ENCODE results near the gene VAV3. TPM values are rescaled to one million over a fixed set of nuclear protein-coding genes. Genes with fewer than 3 reads are reported as not detected.

The VAV3 gene
- total RNA-seq, 1 donor from 2014 or later: 25.8 TPM

DNA sequence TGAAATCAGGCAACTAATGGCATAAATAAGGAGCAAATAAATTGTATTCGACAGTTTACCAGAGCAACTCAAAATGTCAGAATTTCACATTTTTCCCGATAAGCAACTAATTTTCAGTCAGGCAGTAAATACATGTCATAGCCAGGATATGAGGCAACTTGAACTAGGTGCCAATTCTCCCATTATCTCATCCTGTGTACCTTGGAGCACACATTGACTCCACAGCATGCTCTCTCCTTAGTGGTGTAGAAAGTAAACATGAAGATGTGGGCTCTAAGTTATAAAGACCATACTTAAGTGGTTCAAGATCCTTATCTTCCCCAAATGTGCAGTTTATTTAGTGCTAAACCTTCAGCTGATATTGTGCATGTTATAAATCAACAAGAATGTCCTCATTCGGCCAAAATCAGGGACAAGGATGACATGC, 197.8 kb downstream of the VAV3 start:
- peaks cover 7% of the 10 kb centered on the region for H3K4me1 Mint-ChIP-seq (ENCODE audit: low read depth, unreplicated experiment)
- no peaks in the 10 kb centered on the region for H3K9me3 Mint-ChIP-seq (ENCODE audit: unreplicated experiment)
- no peak overlapping the region for H3K27ac Mint-ChIP-seq (ENCODE audit: unreplicated experiment)
- TF ChIP-seq, protein P1, sequence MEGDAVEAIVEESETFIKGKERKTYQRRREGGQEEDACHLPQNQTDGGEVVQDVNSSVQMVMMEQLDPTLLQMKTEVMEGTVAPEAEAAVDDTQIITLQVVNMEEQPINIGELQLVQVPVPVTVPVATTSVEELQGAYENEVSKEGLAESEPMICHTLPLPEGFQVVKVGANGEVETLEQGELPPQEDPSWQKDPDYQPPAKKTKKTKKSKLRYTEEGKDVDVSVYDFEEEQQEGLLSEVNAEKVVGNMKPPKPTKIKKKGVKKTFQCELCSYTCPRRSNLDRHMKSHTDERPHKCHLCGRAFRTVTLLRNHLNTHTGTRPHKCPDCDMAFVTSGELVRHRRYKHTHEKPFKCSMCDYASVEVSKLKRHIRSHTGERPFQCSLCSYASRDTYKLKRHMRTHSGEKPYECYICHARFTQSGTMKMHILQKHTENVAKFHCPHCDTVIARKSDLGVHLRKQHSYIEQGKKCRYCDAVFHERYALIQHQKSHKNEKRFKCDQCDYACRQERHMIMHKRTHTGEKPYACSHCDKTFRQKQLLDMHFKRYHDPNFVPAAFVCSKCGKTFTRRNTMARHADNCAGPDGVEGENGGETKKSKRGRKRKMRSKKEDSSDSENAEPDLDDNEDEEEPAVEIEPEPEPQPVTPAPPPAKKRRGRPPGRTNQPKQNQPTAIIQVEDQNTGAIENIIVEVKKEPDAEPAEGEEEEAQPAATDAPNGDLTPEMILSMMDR (IDR thresholded peaks at IDR 0.05; ENCODE audit: partially characterized antibody, unreplicated experiment): no peak
- peaks cover 7% of the 10 kb centered on the region for H3K36me3 Mint-ChIP-seq (ENCODE audit: unreplicated experiment)
- no peak overlapping the region for H3K4me3 Mint-ChIP-seq (ENCODE audit: unreplicated experiment)
- H3K27me3 Mint-ChIP-seq (ENCODE audit: unreplicated experiment): no peaks in the 10 kb centered on the region
- DNase-seq: no peak

DNA sequence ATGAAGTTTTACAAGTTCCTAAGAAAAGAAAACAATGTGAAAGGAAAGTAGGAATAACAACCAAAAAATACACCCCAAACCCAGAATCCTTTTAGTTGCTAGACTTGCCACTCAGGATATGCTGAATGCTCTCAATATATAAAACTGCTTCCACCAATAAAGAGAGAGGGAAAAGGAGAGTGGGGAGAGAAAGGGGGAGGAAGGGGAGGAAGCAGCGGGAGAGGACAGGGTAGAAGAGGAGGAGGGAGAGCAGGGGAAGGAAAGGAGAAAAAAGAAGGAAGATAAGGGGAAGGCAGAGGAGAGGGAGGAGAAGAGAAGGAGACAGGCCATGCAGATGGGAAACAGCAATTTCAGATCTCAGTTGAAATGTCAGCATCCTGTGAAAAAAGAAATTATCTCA, 198.4 kb downstream of the VAV3 start:
- H3K4me3 Mint-ChIP-seq (ENCODE audit: unreplicated experiment): no peak overlapping the region
- DNase-seq: no peak
- H3K9me3 Mint-ChIP-seq (ENCODE audit: unreplicated experiment): no peaks in the 10 kb centered on the region
- H3K4me1 Mint-ChIP-seq (ENCODE audit: low read depth, unreplicated experiment): peaks cover 7% of the 10 kb centered on the region
- H3K27ac Mint-ChIP-seq (ENCODE audit: unreplicated experiment): no peak overlapping the region
- TF ChIP-seq, protein P1 (IDR thresholded peaks at IDR 0.05; ENCODE audit: partially characterized antibody, unreplicated experiment): no peak
- no peaks in the 10 kb centered on the region for H3K27me3 Mint-ChIP-seq (ENCODE audit: unreplicated experiment)
- peaks cover 7% of the 10 kb centered on the region for H3K36me3 Mint-ChIP-seq (ENCODE audit: unreplicated experiment)

DNA sequence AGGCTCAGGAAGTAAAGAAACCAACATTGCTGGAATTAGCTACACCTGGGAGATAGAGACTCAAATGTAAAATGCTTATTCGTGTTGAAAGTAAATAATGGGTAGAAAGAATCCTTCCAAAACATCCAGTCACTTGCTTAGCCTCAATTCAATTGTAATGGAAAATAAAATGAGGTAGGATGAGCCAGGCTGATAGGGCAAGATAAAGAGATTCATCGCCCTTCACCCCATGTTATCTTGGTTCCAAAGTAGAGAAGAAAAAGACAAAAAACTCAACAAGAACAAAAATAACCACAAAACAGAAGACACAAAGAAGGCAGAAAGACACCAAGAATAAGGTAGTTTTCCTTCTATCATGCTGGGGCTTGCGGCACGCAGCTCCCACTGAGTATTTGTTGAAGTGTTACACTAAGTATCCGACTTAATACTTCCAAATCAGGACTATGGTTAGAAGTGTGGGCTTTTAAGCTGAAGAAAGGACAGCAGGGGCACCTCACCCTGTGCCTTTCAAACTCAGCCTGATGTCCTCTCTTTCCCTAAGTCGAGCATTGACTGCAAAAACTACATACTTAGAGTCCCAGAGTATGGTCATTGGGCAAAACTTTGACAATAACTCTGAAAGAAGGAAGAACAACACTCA, 202.1 kb downstream of the VAV3 start:
- TF ChIP-seq, protein P1 (IDR thresholded peaks at IDR 0.05; ENCODE audit: partially characterized antibody, unreplicated experiment): no peak
- Mint-ChIP-seq H3K36me3 (ENCODE audit: unreplicated experiment) (no peaks in the 10 kb centered on the region), H3K27me3 (ENCODE audit: unreplicated experiment) (no peaks in the 10 kb centered on the region), H3K9me3 (ENCODE audit: unreplicated experiment) (no peaks in the 10 kb centered on the region), H3K4me3 (ENCODE audit: unreplicated experiment) (no peak overlapping the region), H3K27ac (ENCODE audit: unreplicated experiment) (no peak overlapping the region), H3K4me1 (ENCODE audit: low read depth, unreplicated experiment) (no peaks in the 10 kb centered on the region)
- DNase-seq: no peak

DNA sequence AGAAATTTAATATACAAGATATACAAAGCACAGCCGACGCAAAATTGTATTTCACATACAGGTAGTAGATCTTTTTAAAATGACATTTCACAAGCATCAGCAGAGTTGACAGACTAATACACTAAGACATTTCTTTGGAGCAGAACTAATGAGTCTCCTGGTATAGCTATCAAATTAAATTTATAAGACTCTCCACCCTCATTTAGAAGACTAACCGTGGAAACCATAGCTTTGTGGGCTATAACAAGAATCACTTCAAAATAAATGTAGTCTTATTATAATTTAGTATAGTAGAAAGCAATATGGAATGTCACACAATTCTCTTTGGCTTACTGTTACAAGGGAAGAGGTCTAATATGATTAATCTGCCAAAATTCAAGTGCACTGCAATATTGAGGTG, 204.9 kb downstream of the VAV3 start:
- no peak overlapping the region for H3K27ac Mint-ChIP-seq (ENCODE audit: unreplicated experiment)
- H3K4me3 Mint-ChIP-seq (ENCODE audit: unreplicated experiment): no peak overlapping the region
- no peaks in the 10 kb centered on the region for H3K9me3 Mint-ChIP-seq (ENCODE audit: unreplicated experiment)
- DNase-seq: no peak
- H3K27me3 Mint-ChIP-seq (ENCODE audit: unreplicated experiment): no peaks in the 10 kb centered on the region
- TF ChIP-seq, protein P1 (IDR thresholded peaks at IDR 0.05; ENCODE audit: partially characterized antibody, unreplicated experiment): no peak
- no peaks in the 10 kb centered on the region for H3K36me3 Mint-ChIP-seq (ENCODE audit: unreplicated experiment)
- no peaks in the 10 kb centered on the region for H3K4me1 Mint-ChIP-seq (ENCODE audit: low read depth, unreplicated experiment)

DNA sequence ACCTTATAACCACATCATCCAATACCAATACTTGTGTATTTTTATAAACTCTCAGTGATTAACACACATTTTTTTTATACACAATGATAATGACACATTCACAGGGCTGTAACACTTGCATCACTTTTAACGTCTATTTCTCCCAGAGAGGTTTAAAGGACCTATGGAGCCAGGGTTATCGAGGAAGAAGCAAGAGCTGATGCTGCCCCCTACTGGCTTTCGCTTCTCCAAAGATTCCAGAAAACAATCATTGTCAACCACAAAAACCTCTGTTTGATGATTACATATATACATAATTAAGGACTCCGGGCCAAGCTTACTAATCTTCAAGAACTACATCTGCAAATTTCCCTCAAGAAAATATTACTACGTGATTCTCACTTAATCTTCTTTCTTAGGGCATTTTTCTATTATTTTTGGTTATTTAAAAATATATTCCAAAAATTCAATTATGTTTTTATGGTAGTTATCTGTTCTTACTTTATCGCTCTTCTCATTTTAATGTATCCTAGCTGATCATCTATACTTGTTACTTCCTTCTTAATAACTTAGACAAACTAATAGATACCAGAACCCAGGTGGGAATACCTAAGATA, 214.5 kb downstream of the VAV3 start:
- no peaks in the 10 kb centered on the region for H3K36me3 Mint-ChIP-seq (ENCODE audit: unreplicated experiment)
- no peaks in the 10 kb centered on the region for H3K9me3 Mint-ChIP-seq (ENCODE audit: unreplicated experiment)
- peak; percentile 77 for DNase-seq
- no peaks in the 10 kb centered on the region for H3K27me3 Mint-ChIP-seq (ENCODE audit: unreplicated experiment)
- no peaks in the 10 kb centered on the region for H3K4me1 Mint-ChIP-seq (ENCODE audit: low read depth, unreplicated experiment)
- TF ChIP-seq, protein P1 (IDR thresholded peaks at IDR 0.05; ENCODE audit: partially characterized antibody, unreplicated experiment): peak; percentile 76
- H3K27ac Mint-ChIP-seq (ENCODE audit: unreplicated experiment): no peak overlapping the region
- H3K4me3 Mint-ChIP-seq (ENCODE audit: unreplicated experiment): no peak overlapping the region
